Caco-2 (cell line): ENCODE data around the gene PDCD1. TPM values are rescaled to one million over a fixed set of nuclear protein-coding genes. Genes with fewer than 3 reads are reported as not detected.

Experiments
- BruUV-seq: library from RNA; stranded (reverse); fragments of 400-500 nt; replicated peaks from 2 replicates; lab custom pipeline; 2021; lab: Mats Ljungman, UMichigan
- CTCF ChIA-PET: fragments of 300-600 bp; sonication (Branson Sonifier 250); formaldehyde crosslinking; loops from one replicate; lab custom pipeline; 2022; ENCODE audit warnings: antibody characterized with exemption; lab: Charles Lee
- POLR2A ChIA-PET: fragments of 300-600 bp; sonication (Branson Sonifier 250); formaldehyde crosslinking; loops from one replicate; lab custom pipeline; 2022; ENCODE audit warnings: antibody characterized with exemption; lab: Charles Lee
- DNase-seq, 2 experiments: peaks; one replicate each; pipeline versions ENCODE4 v3.0.0 to v3.0.0-alpha.2; 2020 to 2022
- H3K27me3 ChIP-seq: replicated peaks from 2 replicates; pipeline ENCODE4 v1.6.0; 2011; ENCODE audit warnings: low read length; ENCODE audit not compliant: control insufficient read depth, insufficient read depth
- H3K36me3 ChIP-seq: 2 replicates; pipeline ENCODE4 v1.5.1; 2011; ENCODE audit warnings: low read length; ENCODE audit not compliant: control insufficient read depth, insufficient read depth
- H3K4me1 ChIP-seq: fragments of 250-450 bp; sonication (Bioruptor Pico); 2 replicates; pipeline ENCODE4 v1.5.1; 2020; ENCODE audit warnings: mild to moderate bottlenecking
- H3K4me3 ChIP-seq: 2 replicates; pipeline ENCODE4 v1.5.1; 2011; ENCODE audit warnings: low read depth, mild to moderate bottlenecking, control low read depth, low read length
- H3K9me3 ChIP-seq: fragments of 250-450 bp; sonication (Bioruptor Pico); 2 replicates; pipeline ENCODE4 v1.5.1; 2020; ENCODE audit warnings: mild to moderate bottlenecking, moderate library complexity
- H3K27ac Mint-ChIP-seq: one replicate; pipeline ENCODE4 v1.8.0; 2022; ENCODE audit warnings: mixed read lengths; ENCODE audit not compliant: unreplicated experiment
- H3K27me3 Mint-ChIP-seq: one replicate; pipeline ENCODE4 v1.8.0; 2022; ENCODE audit warnings: mixed read lengths; ENCODE audit not compliant: insufficient read depth, unreplicated experiment
- H3K36me3 Mint-ChIP-seq: one replicate; pipeline ENCODE4 v1.8.0; 2022; ENCODE audit warnings: mild to moderate bottlenecking, mixed read lengths; ENCODE audit not compliant: insufficient read depth, unreplicated experiment
- H3K4me1 Mint-ChIP-seq: one replicate; pipeline ENCODE4 v1.8.0; 2022; ENCODE audit warnings: low read depth, mixed read lengths; ENCODE audit not compliant: unreplicated experiment
- H3K4me3 Mint-ChIP-seq: one replicate; pipeline ENCODE4 v1.8.0; 2022; ENCODE audit warnings: mild to moderate bottlenecking, moderate library complexity, mixed read lengths; ENCODE audit not compliant: unreplicated experiment
- H3K9me3 Mint-ChIP-seq: one replicate; pipeline ENCODE4 v1.8.0; 2022; ENCODE audit warnings: mixed read lengths; ENCODE audit not compliant: unreplicated experiment
- intact Hi-C: fragments of 100-400 bp; cut with micrococcal nuclease; formaldehyde crosslinking; loops from one replicate; pipeline ENCODE4 v1.10.0; 2022; ENCODE audit not compliant: unreplicated experiment
- total RNA-seq: library from RNA; stranded (reverse); gene quantifications from 2 replicates; pipeline ENCODE4 v1.2.3, GENCODE V29; 2022
- TF ChIP-seq, protein P1 (sequence below), 2 experiments: fragments of 200-600 bp in 1 of 2; IDR thresholded peaks; 1 replicate in 1 of 2; 2 replicates in 1 of 2; pipeline versions ENCODE4 v1.5.1 to v1.8.0; 2011 to 2022; ENCODE audit warnings: antibody characterized with exemption in 1 of 2, control low read depth in 1 of 2, inconsistent platforms in 1 of 2, low read depth in 1 of 2, low read length in 1 of 2, mild to moderate bottlenecking in 1 of 2, moderate library complexity in 1 of 2; ENCODE audit not compliant: insufficient read depth in 1 of 2, severe bottlenecking in 1 of 2, unreplicated experiment in 1 of 2

PDCD1 gene
- total RNA-seq, 1 experiment from 2014 or later: not detected

DNA sequence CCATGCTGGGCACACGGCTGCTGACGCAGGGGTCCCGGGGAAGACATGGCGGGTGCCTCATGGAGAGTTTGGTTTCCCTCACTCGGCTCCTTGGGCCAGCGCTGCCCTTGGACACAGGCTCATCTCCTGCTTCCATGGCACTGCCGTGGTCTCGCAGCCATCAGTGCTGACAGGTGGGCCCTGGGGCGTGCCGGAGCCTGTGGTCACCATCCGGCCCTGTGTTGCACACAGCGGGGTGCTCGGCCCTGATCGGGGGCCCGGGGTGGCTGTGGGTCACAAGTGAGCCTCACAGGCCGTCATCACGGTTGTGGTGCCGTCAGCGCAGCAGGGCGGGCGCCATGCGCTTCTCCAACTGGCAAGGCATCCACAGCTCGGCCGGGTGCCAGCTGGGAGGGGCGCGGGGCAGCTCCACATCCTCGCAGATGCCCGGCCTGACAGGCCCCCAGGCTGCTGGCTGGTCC lies 11.4 kb upstream of the PDCD1 start:
- no peak for DNase-seq
- Mint-ChIP-seq H3K36me3 (peaks cover 1% of the 10 kb centered on the region), H3K9me3 (peaks cover 8% of the 10 kb centered on the region), H3K27ac (no peak overlapping the region), H3K4me3 (no peak overlapping the region), H3K27me3 (no peaks in the 10 kb centered on the region), H3K4me1 (peaks cover 2% of the 10 kb centered on the region)
- Histone ChIP-seq H3K36me3 (no peaks in the 10 kb centered on the region), H3K4me1 (no peaks in the 10 kb centered on the region), H3K27me3 (no peaks in the 10 kb centered on the region), H3K4me3 (no peak overlapping the region), H3K9me3 (no peaks in the 10 kb centered on the region)
- TF ChIP-seq, protein P1, sequence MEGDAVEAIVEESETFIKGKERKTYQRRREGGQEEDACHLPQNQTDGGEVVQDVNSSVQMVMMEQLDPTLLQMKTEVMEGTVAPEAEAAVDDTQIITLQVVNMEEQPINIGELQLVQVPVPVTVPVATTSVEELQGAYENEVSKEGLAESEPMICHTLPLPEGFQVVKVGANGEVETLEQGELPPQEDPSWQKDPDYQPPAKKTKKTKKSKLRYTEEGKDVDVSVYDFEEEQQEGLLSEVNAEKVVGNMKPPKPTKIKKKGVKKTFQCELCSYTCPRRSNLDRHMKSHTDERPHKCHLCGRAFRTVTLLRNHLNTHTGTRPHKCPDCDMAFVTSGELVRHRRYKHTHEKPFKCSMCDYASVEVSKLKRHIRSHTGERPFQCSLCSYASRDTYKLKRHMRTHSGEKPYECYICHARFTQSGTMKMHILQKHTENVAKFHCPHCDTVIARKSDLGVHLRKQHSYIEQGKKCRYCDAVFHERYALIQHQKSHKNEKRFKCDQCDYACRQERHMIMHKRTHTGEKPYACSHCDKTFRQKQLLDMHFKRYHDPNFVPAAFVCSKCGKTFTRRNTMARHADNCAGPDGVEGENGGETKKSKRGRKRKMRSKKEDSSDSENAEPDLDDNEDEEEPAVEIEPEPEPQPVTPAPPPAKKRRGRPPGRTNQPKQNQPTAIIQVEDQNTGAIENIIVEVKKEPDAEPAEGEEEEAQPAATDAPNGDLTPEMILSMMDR (IDR thresholded peaks at IDR 0.05; ENCODE audit: insufficient read depth in 1 of 2, low read depth in 1 of 2, low read length in 1 of 2, severe bottlenecking in 1 of 2, unreplicated experiment in 1 of 2): no peak
- ChIA-PET POLR2A (no interaction called here), CTCF (no interaction called here)
- intact Hi-C loops: loop anchor here (10.0 kb wide), 1 partner anchor 205 kb away; no protein-coding TSS in a partner anchor
- no TSS peak for BruUV-seq

DNA sequence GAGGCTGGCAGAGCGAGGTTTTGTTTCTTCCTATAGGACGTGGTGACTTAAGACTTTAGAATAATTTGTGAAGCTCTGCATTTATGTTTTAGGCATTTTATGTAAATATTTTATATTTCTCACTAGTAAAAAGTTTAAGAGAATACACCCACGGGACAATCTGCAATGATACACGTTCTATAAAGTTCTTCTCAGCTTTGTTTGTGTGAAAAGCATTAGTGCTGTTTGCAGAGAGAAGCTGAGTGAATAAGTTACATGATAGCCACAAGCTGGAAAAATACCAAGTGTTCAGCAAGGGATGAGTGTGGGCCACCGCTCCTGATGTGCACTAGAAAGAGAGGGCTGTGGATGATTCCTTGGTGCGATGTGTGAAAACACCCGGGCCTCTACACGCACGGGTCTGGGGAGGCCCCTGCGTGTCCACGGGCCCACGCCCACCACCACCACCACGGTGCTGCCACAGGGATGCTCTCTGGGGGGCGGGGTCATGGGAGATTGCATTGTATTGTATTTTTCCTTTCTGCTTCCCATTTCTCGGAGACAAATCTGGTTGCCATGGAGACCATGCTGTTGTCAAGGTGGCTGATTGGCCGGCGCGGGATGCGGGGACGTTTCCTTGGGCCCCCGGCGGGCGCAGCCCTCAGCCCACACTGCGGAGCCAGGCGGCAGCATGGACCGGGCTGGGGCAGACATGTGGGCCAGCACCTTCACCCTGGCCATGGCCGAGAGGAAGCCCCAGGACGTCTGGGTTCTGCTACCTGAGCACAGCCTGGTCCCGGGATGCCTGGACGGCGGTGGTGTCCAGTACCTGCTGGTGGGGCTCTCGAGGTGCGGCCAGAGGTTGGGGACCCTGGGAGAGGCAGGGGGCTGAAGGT lies 10.6 kb upstream of the PDCD1 start, which contains the start of gene RTP5:
RTP5 (plus strand) TSS at position 643 of the 875 bp plus-strand sequence; CDS start at position 671, 28 bp downstream.
- Mint-ChIP-seq H3K36me3 (peaks cover 6% of the 10 kb centered on the region), H3K4me1 (peaks cover 10% of the 10 kb centered on the region), H3K27ac (no peak within 1 kb of the TSS), H3K9me3 (peaks cover 16% of the 10 kb centered on the region), H3K27me3 (no peaks in the 10 kb centered on the region), H3K4me3 (no peak within 1 kb of the TSS)
- Histone ChIP-seq H3K4me1 (no peaks in the 10 kb centered on the region), H3K27me3 (no peaks in the 10 kb centered on the region), H3K9me3 (no peaks in the 10 kb centered on the region), H3K36me3 (no peaks in the 10 kb centered on the region), H3K4me3 (no peak within 1 kb of the TSS)
- intact Hi-C loops: no loop called here
- no peak for DNase-seq
- ChIA-PET POLR2A (interaction anchor here (0.6 kb wide), 1 partner anchor 54 kb away, joined by 3 read pairs; no protein-coding TSS in a partner anchor), CTCF (no interaction called here)
- TF ChIP-seq, protein P1 (IDR thresholded peaks at IDR 0.05; ENCODE audit: insufficient read depth in 1 of 2, low read depth in 1 of 2, low read length in 1 of 2, severe bottlenecking in 1 of 2, unreplicated experiment in 1 of 2): no peak
- BruUV-seq: no TSS peak

DNA sequence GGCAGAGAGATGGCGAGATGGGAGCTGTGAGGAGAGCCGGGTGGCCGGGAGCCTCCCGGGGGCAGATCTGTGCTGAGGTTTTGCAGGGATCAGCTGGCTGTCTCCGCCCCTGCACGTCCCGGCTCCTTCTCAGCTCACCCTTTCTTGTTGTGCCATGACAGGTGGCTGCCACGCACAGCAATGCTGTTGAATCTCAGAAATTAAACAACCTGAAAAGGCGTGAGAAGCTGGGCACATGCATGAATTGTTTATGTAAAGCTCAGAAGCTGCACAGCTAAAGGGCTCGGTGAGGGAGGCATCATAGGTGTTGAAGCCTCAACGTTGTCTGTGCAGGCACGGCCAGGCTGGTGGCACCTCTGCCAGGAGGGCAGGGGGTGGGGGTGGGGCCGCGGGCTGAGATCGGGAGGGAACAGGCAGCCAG lies 10.0 kb upstream of the PDCD1 start:
- no peak overlapping the region for H3K4me3 ChIP-seq
- BruUV-seq: no TSS peak
- POLR2A ChIA-PET: interaction anchor here (0.6 kb wide), 1 partner anchor 53 kb away, joined by 3 read pairs; no protein-coding TSS in a partner anchor
- H3K27ac Mint-ChIP-seq: no peak overlapping the region
- intact Hi-C loops: no loop called here
- no peak overlapping the region for H3K4me3 Mint-ChIP-seq
- H3K4me1 Mint-ChIP-seq: peaks cover 14% of the 10 kb centered on the region
- no peaks in the 10 kb centered on the region for H3K27me3 ChIP-seq
- H3K9me3 ChIP-seq: no peaks in the 10 kb centered on the region
- no peaks in the 10 kb centered on the region for H3K4me1 ChIP-seq
- no peaks in the 10 kb centered on the region for H3K27me3 Mint-ChIP-seq
- TF ChIP-seq, protein P1 (IDR thresholded peaks at IDR 0.05; ENCODE audit: insufficient read depth in 1 of 2, low read depth in 1 of 2, low read length in 1 of 2, severe bottlenecking in 1 of 2, unreplicated experiment in 1 of 2): no peak
- DNase-seq: no peak
- H3K36me3 Mint-ChIP-seq: peaks cover 6% of the 10 kb centered on the region
- H3K36me3 ChIP-seq: no peaks in the 10 kb centered on the region
- H3K9me3 Mint-ChIP-seq: peaks cover 23% of the 10 kb centered on the region
- CTCF ChIA-PET: no interaction called here
